ENCODE data around the gene SPECC1. TPM values are rescaled to one million over a fixed set of nuclear protein-coding genes. Genes with fewer than 3 reads are reported as not detected.
"Not testable (repeated sequence)": the region's sequence is repeated elsewhere in the genome, so short reads cannot be mapped to it uniquely, and the experiment has no call there.

The SPECC1 gene
- total and polyA plus RNA-seq, 5 experiments from 2014 or later: 1.8 to 4.7 (median 2.5) TPM

GRCh38 chr17:20262226-20263114, 253.3 kb downstream of the SPECC1 start:
- peak overlapping the region; percentile 58 to 95 (median 92) for H3K27ac Mint-ChIP-seq
- H3K4me1 Mint-ChIP-seq: peaks cover 35 to 74% (median 62%) of the 10 kb centered on the region in 4 donors
- peaks cover 0 to 12% (median 10%) of the 10 kb centered on the region in 3 donors for H3K36me3 Mint-ChIP-seq
- DNase-seq: peak in 2 of 10 donors; percentile 45 to 55
- peaks cover 0 to 15% (median 8%) of the 10 kb centered on the region in 9 donors for H3K9me3 Mint-ChIP-seq
- POLR2A ChIA-PET: interaction anchor here (1.2 to 3.1 kb wide), 5 partner anchors 9 to 35 kb away, joined by 4 to 17 read pairs (median 6); no protein-coding TSS in a partner anchor
- peak overlapping the region; percentile 13 to 85 (median 66) for H3K4me3 Mint-ChIP-seq
- peak; percentile 95 for ATAC-seq
- H3K27me3 Mint-ChIP-seq: no peaks in the 10 kb centered on the region

GRCh38 chr17:20263115-20263433, 253.9 kb downstream of the SPECC1 start:
- Mint-ChIP-seq H3K4me3 (peak overlapping the region in 7 of 10 donors; percentile 63 to 85 (median 70)), H3K4me1 (peaks cover 35 to 75% (median 65%) of the 10 kb centered on the region in 4 donors), H3K27ac (peak overlapping the region; percentile 58 to 95 (median 92))
- H3K9me3 Mint-ChIP-seq, ATAC-seq, H3K27me3 Mint-ChIP-seq, H3K36me3 Mint-ChIP-seq, DNase-seq: not testable (repeated sequence)
- POLR2A ChIA-PET: interaction anchor here (1.2 to 3.1 kb wide), 5 partner anchors 8 to 36 kb away, joined by 4 to 17 read pairs (median 6); no protein-coding TSS in a partner anchor

GRCh38 chr17:20263595-20263994, 254.4 kb downstream of the SPECC1 start:
- POLR2A ChIA-PET: interaction anchor here (1.2 to 3.1 kb wide), 3 partner anchors 10 to 36 kb away, joined by 4 to 17 read pairs (median 6); no protein-coding TSS in a partner anchor
- Mint-ChIP-seq H3K36me3 (peaks cover 0 to 3% (median 2%) of the 10 kb centered on the region in 3 donors), H3K27me3 (no peaks in the 10 kb centered on the region), H3K4me1 (peaks cover 34 to 77% (median 67%) of the 10 kb centered on the region in 4 donors), H3K4me3 (peak overlapping the region in 3 of 10 donors; percentile 10 to 36 (median 34)), H3K27ac (peak overlapping the region in 9 of 10 donors; percentile 50 to 94 (median 76)), H3K9me3 (peaks cover 0 to 4% (median 2%) of the 10 kb centered on the region in 9 donors)
- no peak for DNase-seq
- ATAC-seq: no peak

GRCh38 chr17:20264996-20265395, 255.8 kb downstream of the SPECC1 start:
- peak overlapping the region in 8 of 10 donors; percentile 4 to 79 (median 40) for H3K27ac Mint-ChIP-seq
- H3K9me3 Mint-ChIP-seq: no peaks in the 10 kb centered on the region
- no peak for ATAC-seq
- no peak for DNase-seq
- H3K36me3 Mint-ChIP-seq: no peaks in the 10 kb centered on the region
- peaks cover 38 to 87% (median 78%) of the 10 kb centered on the region in 4 donors for H3K4me1 Mint-ChIP-seq
- POLR2A ChIA-PET: interaction anchor here (0.7 to 1.2 kb wide), 2 partner anchors 10 to 18 kb away, joined by 4 to 8 read pairs; no protein-coding TSS in a partner anchor
- no peaks in the 10 kb centered on the region for H3K27me3 Mint-ChIP-seq
- H3K4me3 Mint-ChIP-seq: peak overlapping the region in 1 of 10 donors; percentile 39

- ATAC-seq (no peak), DNase-seq (no peak)
- H3K27ac Mint-ChIP-seq: peak overlapping the region; percentile 72 to 92 (median 82)
- no peaks in the 10 kb centered on the region for H3K36me3 Mint-ChIP-seq
- POLR2A ChIA-PET: interaction anchor here (1.2 to 1.7 kb wide), 6 partner anchors 9 to 34 kb away, joined by 3 to 6 read pairs (median 4); no protein-coding TSS in a partner anchor
- H3K9me3 Mint-ChIP-seq: no peaks in the 10 kb centered on the region
- H3K27me3 Mint-ChIP-seq: no peaks in the 10 kb centered on the region
- peak overlapping the region in 9 of 10 donors; percentile 19 to 79 (median 73) for H3K4me3 Mint-ChIP-seq
- peaks cover 47 to 90% (median 85%) of the 10 kb centered on the region in 4 donors for H3K4me1 Mint-ChIP-seq
Observed at GRCh38 chr17:20266806-20267458, 257.8 kb downstream of the SPECC1 start.

GRCh38 chr17:20267459-20267842, 258.3 kb downstream of the SPECC1 start:
- H3K27ac Mint-ChIP-seq: peak overlapping the region; percentile 72 to 92 (median 82)
- H3K36me3 Mint-ChIP-seq: no peaks in the 10 kb centered on the region
- POLR2A ChIA-PET: interaction anchor here (1.2 to 1.7 kb wide), 5 partner anchors 8 to 35 kb away, joined by 3 to 6 read pairs (median 4); no protein-coding TSS in a partner anchor
- ATAC-seq (peak; percentile 77 to 81), DNase-seq (peak in 9 of 10 donors; percentile 39 to 84 (median 66))
- peaks cover 47 to 90% (median 85%) of the 10 kb centered on the region in 4 donors for H3K4me1 Mint-ChIP-seq
- H3K9me3 Mint-ChIP-seq: no peaks in the 10 kb centered on the region
- H3K4me3 Mint-ChIP-seq: peak overlapping the region; percentile 19 to 79 (median 72)
- H3K27me3 Mint-ChIP-seq: no peaks in the 10 kb centered on the region

- H3K4me1 Mint-ChIP-seq: peaks cover 48 to 94% (median 89%) of the 10 kb centered on the region in 4 donors
- peak overlapping the region in 8 of 10 donors; percentile 80 to 95 (median 90) for H3K27ac Mint-ChIP-seq
- DNase-seq: no peak
Observed at GRCh38 chr17:20270369-20270768, 261.2 kb downstream of the SPECC1 start.

GRCh38 chr17:20271011-20271610, 262.0 kb downstream of the SPECC1 start:
- ATAC-seq (peak; percentile 40 to 54), DNase-seq (peak in 2 of 10 donors; percentile 41 to 53)
- H3K4me3 Mint-ChIP-seq: peak overlapping the region; percentile 32 to 84 (median 72)
- H3K4me1 Mint-ChIP-seq: peaks cover 54 to 94% (median 92%) of the 10 kb centered on the region in 4 donors
- POLR2A ChIA-PET: interaction anchor here (0.7 to 1.3 kb wide), 2 partner anchors 9 to 15 kb away, joined by 3 to 4 read pairs; no protein-coding TSS in a partner anchor
- H3K27ac Mint-ChIP-seq: peak overlapping the region; percentile 80 to 95 (median 89)
- H3K27me3 Mint-ChIP-seq: no peaks in the 10 kb centered on the region
- peaks cover 0 to 2% (median 0%) of the 10 kb centered on the region in 9 donors for H3K9me3 Mint-ChIP-seq
- no peaks in the 10 kb centered on the region for H3K36me3 Mint-ChIP-seq

More at GRCh38 chr17:20270369-20270768, 261.2 kb downstream of the SPECC1 start:
- ATAC-seq: no peak
- POLR2A ChIA-PET: interaction anchor here (0.7 to 1.2 kb wide), 2 partner anchors 8 to 14 kb away, joined by 3 read pairs; no protein-coding TSS in a partner anchor
- H3K9me3 Mint-ChIP-seq: peaks cover 0 to 2% (median 0%) of the 10 kb centered on the region in 9 donors
- no peaks in the 10 kb centered on the region for H3K27me3 Mint-ChIP-seq
- H3K36me3 Mint-ChIP-seq: no peaks in the 10 kb centered on the region
- H3K4me3 Mint-ChIP-seq: peak overlapping the region in 6 of 10 donors; percentile 58 to 84 (median 74)

- H3K27me3 Mint-ChIP-seq: no peaks in the 10 kb centered on the region
- H3K27ac Mint-ChIP-seq: peak overlapping the region; percentile 80 to 95 (median 91)
- POLR2A ChIA-PET: interaction anchor here (0.8 to 2.5 kb wide), 4 partner anchors 11 to 47 kb away, joined by 3 to 14 read pairs (median 4); no protein-coding TSS in a partner anchor
- ATAC-seq (peak; percentile 46 to 62), DNase-seq (no peak)
- no peaks in the 10 kb centered on the region for H3K36me3 Mint-ChIP-seq
- peaks cover 0 to 2% (median 0%) of the 10 kb centered on the region in 9 donors for H3K9me3 Mint-ChIP-seq
- peaks cover 62 to 96% (median 91%) of the 10 kb centered on the region in 4 donors for H3K4me1 Mint-ChIP-seq
- H3K4me3 Mint-ChIP-seq: peak overlapping the region; percentile 8 to 88 (median 68)
Observed at GRCh38 chr17:20273741-20274500, 264.8 kb downstream of the SPECC1 start.

GRCh38 chr17:20275653-20276052, 266.5 kb downstream of the SPECC1 start:
- peak in 2 of 10 donors; percentile 31 to 38 for DNase-seq
- peak; percentile 19 to 36 for ATAC-seq
- Mint-ChIP-seq H3K36me3 (peaks cover 0 to under 1% (median 0%) of the 10 kb centered on the region in 3 donors), H3K27ac (peak overlapping the region; percentile 86 to 97 (median 94)), H3K9me3 (peaks cover 0 to 2% (median 0%) of the 10 kb centered on the region in 9 donors), H3K4me3 (peak overlapping the region; percentile 2 to 87 (median 71)), H3K27me3 (no peaks in the 10 kb centered on the region), H3K4me1 (peaks cover 65 to 90% (median 89%) of the 10 kb centered on the region in 4 donors)
- POLR2A ChIA-PET: interaction anchor here (1.1 to 4.4 kb wide), 6 partner anchors 9 to 45 kb away, joined by 3 to 17 read pairs (median 6); no protein-coding TSS in a partner anchor

Measured in naive thymus-derived CD8-positive, alpha-beta T cell (primary cell).